HCT116 (cell line): Measurements from ENCODE around the gene HS6ST3. TPM values are rescaled to one million over a fixed set of nuclear protein-coding genes. Genes with fewer than 3 reads are reported as not detected.

Source experiments
- ATAC-seq: fragments of 200-7000 bp; cut with Tn5 transposase; 2 replicates; pipeline ENCODE4 v1.9.1; 2020; ENCODE audit warnings: mild to moderate bottlenecking, moderate library complexity
- BruUV-seq: library from RNA; stranded (reverse); fragments of 400-500 nt; replicated peaks from 2 replicates; lab custom pipeline; 2021; lab: Mats Ljungman, UMichigan
- CTCF ChIA-PET: fragments of 300-600 bp; sonication (Branson Sonifier 250); formaldehyde crosslinking; loops from one replicate; lab custom pipeline; 2021; ENCODE audit warnings: antibody characterized with exemption; lab: Charles Lee
- POLR2A ChIA-PET: fragments of 300-600, 350-600 bp; sonication (Branson Sonifier 250); formaldehyde crosslinking; loops from one replicate; lab custom pipeline; 2021; ENCODE audit warnings: antibody characterized with exemption; lab: Charles Lee
- RAD21 ChIA-PET, 2 experiments: fragments of 300-600 bp; sonication (Branson Sonifier 250); formaldehyde crosslinking; loops; one replicate each; lab custom pipeline; 2023; ENCODE audit warnings: low total read pairs in 2 of 2; ENCODE audit not compliant: uncharacterized antibody in 2 of 2, unreplicated experiment in 2 of 2, low non-redundant PET in 1 of 2; lab: Charles Lee
- DNase-seq: peaks from one replicate; pipeline ENCODE4 v3.0.0-alpha.2; 2010; ENCODE audit warnings: low read depth, low spot score
- H2AFZ ChIP-seq: fragments of 200-600 bp; shearing (Covaris generic), sonication (generic); 2 replicates; pipeline ENCODE4 v1.6.1; 2017; ENCODE audit warnings: low read depth, mixed run types, mixed read lengths, antibody characterized with exemption, low read length; ENCODE audit not compliant: poor library complexity, severe bottlenecking
- H3K27ac ChIP-seq: 2 replicates; pipeline ENCODE4 v1.5.1; 2012; ENCODE audit warnings: low read depth, low read length
- H3K27me3 ChIP-seq: fragments of 200-600 bp; sonication (generic); 2 replicates; pipeline ENCODE4 v1.6.1; 2016; ENCODE audit warnings: mixed run types, low read length, mixed read lengths; ENCODE audit not compliant: insufficient read depth
- H3K36me3 ChIP-seq, 2 experiments: fragments of 200-500 bp in 1 of 2; fragments of 200-600 bp in 1 of 2; sonication (Bioruptor generic) in 1 of 2; sonication (generic) in 1 of 2; 2 replicates each; pipeline versions ENCODE4 v1.5.1 to v1.6.1; 2014 to 2016; ENCODE audit warnings: low read length in 2 of 2, inconsistent platforms in 1 of 2, mixed read lengths in 1 of 2, mixed run types in 1 of 2; ENCODE audit not compliant: insufficient read depth in 2 of 2, control insufficient read depth in 1 of 2
- H3K4me1 ChIP-seq, 2 experiments: fragments of 200-600 bp in 1 of 2; sonication (generic) in 1 of 2; 2 replicates each; pipeline versions ENCODE4 v1.5.1 to v1.6.1; 2012 to 2017; ENCODE audit warnings: low read length in 2 of 2, inconsistent platforms in 1 of 2, mild to moderate bottlenecking in 1 of 2, mixed read lengths in 1 of 2, mixed run types in 1 of 2, moderate library complexity in 1 of 2; ENCODE audit not compliant: insufficient read depth in 2 of 2, control insufficient read depth in 1 of 2
- H3K4me2 ChIP-seq: fragments of 200-600 bp; sonication (generic); 2 replicates; pipeline ENCODE4 v1.6.1; 2017; ENCODE audit warnings: mixed run types, low read length, mixed read lengths
- H3K4me3 ChIP-seq, 2 experiments: fragments of 200-600 bp in 1 of 2; sonication (generic) in 1 of 2; replicated peaks in 1 of 2; 2 replicates each; pipeline ENCODE4 v1.5.1; 2011 to 2016; ENCODE audit warnings: low read length in 2 of 2, control low read depth in 1 of 2, low read depth in 1 of 2, mild to moderate bottlenecking in 1 of 2, mixed read lengths in 1 of 2, mixed run types in 1 of 2
- H3K79me2 ChIP-seq: fragments of 200-600 bp; sonication (generic); 2 replicates; pipeline ENCODE4 v1.6.1; 2017; ENCODE audit warnings: mild to moderate bottlenecking, mixed run types, low read length, moderate library complexity, mixed read lengths; ENCODE audit not compliant: insufficient read depth
- H3K9ac ChIP-seq: fragments of 200-600 bp; sonication (generic); 2 replicates; pipeline ENCODE4 v1.6.1; 2016; ENCODE audit warnings: low read length, mixed read lengths
- H3K9me2 ChIP-seq: fragments of 200-600 bp; sonication (generic), shearing (Covaris generic); 2 replicates; pipeline ENCODE4 v1.6.1; 2017; ENCODE audit warnings: mixed run types, mild to moderate bottlenecking, moderate library complexity; ENCODE audit not compliant: insufficient read depth
- H3K9me3 ChIP-seq, 2 experiments: fragments of 200-500 bp in 1 of 2; fragments of 200-600 bp in 1 of 2; sonication (Bioruptor generic) in 1 of 2; sonication (generic) in 1 of 2; 2 replicates each; pipeline ENCODE4 v1.6.1; 2014 to 2017; ENCODE audit warnings: low read length in 2 of 2, mixed read lengths in 2 of 2, inconsistent platforms in 1 of 2, low read depth in 1 of 2, mild to moderate bottlenecking in 1 of 2, mixed run types in 1 of 2, moderate library complexity in 1 of 2; ENCODE audit not compliant: control insufficient read depth in 1 of 2, insufficient read depth in 1 of 2
- H4K20me1 ChIP-seq: fragments of 200-600 bp; sonication (generic), shearing (Covaris generic); 2 replicates; pipeline ENCODE4 v1.6.1; 2017; ENCODE audit warnings: mixed run types, mild to moderate bottlenecking, moderate library complexity; ENCODE audit not compliant: insufficient read depth
- EGR1 ChIP-seq: IDR thresholded peaks from 2 replicates; pipeline ENCODE4 v1.6.1; 2012; ENCODE audit warnings: low read depth
- ELF1 ChIP-seq: IDR thresholded peaks from 2 replicates; pipeline ENCODE4 v1.6.1; 2012; ENCODE audit warnings: low read depth, borderline replicate concordance
- EZH2 ChIP-seq: fragments of 200-600 bp; sonication (generic); IDR thresholded peaks from 2 replicates; pipeline ENCODE4 v1.6.1; 2017; ENCODE audit warnings: antibody characterized with exemption, mixed run types
- POLR2A ChIP-seq: IDR thresholded peaks from 2 replicates; pipeline ENCODE4 v1.7.0; 2011; ENCODE audit warnings: borderline replicate concordance; ENCODE audit not compliant: insufficient read depth, insufficient read length; ENCODE audit errors: extremely low read depth
- POLR2AphosphoS5 ChIP-seq: IDR thresholded peaks from 2 replicates; pipeline ENCODE4 v1.6.1; 2011; ENCODE audit warnings: mild to moderate bottlenecking, low read depth, low read length, moderate library complexity
- SIN3A ChIP-seq: IDR thresholded peaks from 2 replicates; pipeline ENCODE4 v1.6.1; 2012; ENCODE audit warnings: low read depth
- TCF7L2 ChIP-seq: IDR thresholded peaks from 2 replicates; pipeline ENCODE4 v1.7.0; 2011; ENCODE audit warnings: borderline replicate concordance, inconsistent platforms; ENCODE audit not compliant: insufficient read depth, insufficient read length; ENCODE audit errors: extremely low read depth
- YY1 ChIP-seq: IDR thresholded peaks from 2 replicates; pipeline ENCODE4 v1.6.1; 2011; ENCODE audit warnings: low read length, low read depth, moderate library complexity, mild to moderate bottlenecking; ENCODE audit not compliant: insufficient replicate concordance; ENCODE audit errors: extremely low read depth
- ZBTB33 ChIP-seq: IDR thresholded peaks from 2 replicates; pipeline ENCODE4 v1.6.1; 2011; ENCODE audit warnings: mild to moderate bottlenecking, low read length, moderate library complexity; ENCODE audit not compliant: insufficient replicate concordance; ENCODE audit errors: extremely low read depth
- ZFX ChIP-seq: fragments of 450-650 bp; IDR thresholded peaks from 2 replicates; pipeline ENCODE4 v1.6.1; 2017
- intact Hi-C: fragments of 100-400 bp; cut with micrococcal nuclease; formaldehyde crosslinking; loops from 2 replicates; pipeline ENCODE4 v1.10.0; 2022
- total RNA-seq: library from RNA; stranded (reverse); gene quantifications from one replicate; pipeline ENCODE4 v1.2.1, GENCODE V29; 2021; ENCODE audit not compliant: unreplicated experiment
- TF ChIP-seq, protein P1 (sequence below): IDR thresholded peaks from 2 replicates; pipeline ENCODE4 v1.6.1; 2012
- TF ChIP-seq, protein P2 (sequence below): IDR thresholded peaks from 2 replicates; pipeline ENCODE4 v1.6.1; 2012; ENCODE audit warnings: low read depth
- TF ChIP-seq, protein P3 (sequence below): IDR thresholded peaks from 2 replicates; pipeline ENCODE4 v1.6.1; 2012

Gene HS6ST3
- total RNA-seq, 1 experiment from 2014 or later = 0.10 TPM

DNA sequence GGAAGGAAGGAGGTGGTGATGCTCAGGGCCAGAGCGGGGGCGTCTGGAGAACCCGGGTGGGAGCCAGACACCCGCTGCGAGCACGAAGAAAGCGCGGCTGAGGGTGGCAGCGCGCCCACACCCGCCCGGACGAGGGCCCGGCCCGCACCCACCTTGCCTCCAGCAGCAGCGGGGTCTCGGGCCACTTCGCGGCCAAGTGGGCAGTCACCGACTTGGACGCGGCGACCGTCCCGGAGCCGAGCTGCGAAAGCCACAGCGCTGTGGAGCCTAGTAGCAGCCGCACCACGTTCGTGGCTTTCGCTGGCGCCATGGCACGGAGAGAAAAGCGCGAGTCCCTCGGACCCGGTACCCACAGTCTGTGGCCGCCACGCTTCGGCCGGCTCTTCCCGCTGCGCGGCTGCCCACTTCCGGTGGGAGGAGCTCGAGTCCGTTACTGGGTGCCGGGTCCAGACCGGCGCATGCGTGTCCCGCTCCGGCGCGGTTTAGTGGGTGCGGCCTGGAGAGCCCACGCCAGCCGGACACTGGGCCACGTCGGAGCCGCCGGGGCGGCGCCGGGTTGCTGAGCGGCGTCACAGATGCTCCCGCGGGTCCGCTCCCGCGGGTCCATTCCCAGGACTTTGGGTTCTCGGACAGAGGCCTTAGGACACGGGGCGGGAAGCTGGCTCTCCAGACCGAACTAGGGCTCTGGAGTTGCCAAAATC, 36.8 kb upstream of the HS6ST3 start, which contains the start of gene UGGT2:
TSS of gene UGGT2 (minus strand) at position 399 of the 701 bp plus-strand sequence. CDS start at position 310, 89 bp downstream.
- no TSS peak for BruUV-seq
- peaks cover 5 to 17% of the 10 kb centered on the region in 2 experiments; a peak in 3 of 4 replicates for H3K4me1 ChIP-seq
- peak; percentile 91 for DNase-seq
- H3K27me3 ChIP-seq = no peaks in the 10 kb centered on the region
- peak; percentile 25 for TF ChIP-seq ZBTB33
- TF ChIP-seq YY1 = no peak
- peak; percentile 70; the same call in 1 of the 2 replicates for TF ChIP-seq EGR1
- peak; percentile 81 for TF ChIP-seq SIN3A
- TF ChIP-seq POLR2AphosphoS5 = peak; percentile 80
- TF ChIP-seq TCF7L2 = peak; percentile 41
- TF ChIP-seq ZFX = peak; percentile 61
- TF ChIP-seq, protein P1, sequence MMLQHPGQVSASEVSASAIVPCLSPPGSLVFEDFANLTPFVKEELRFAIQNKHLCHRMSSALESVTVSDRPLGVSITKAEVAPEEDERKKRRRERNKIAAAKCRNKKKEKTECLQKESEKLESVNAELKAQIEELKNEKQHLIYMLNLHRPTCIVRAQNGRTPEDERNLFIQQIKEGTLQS = no peak
- TF ChIP-seq, protein P2, sequence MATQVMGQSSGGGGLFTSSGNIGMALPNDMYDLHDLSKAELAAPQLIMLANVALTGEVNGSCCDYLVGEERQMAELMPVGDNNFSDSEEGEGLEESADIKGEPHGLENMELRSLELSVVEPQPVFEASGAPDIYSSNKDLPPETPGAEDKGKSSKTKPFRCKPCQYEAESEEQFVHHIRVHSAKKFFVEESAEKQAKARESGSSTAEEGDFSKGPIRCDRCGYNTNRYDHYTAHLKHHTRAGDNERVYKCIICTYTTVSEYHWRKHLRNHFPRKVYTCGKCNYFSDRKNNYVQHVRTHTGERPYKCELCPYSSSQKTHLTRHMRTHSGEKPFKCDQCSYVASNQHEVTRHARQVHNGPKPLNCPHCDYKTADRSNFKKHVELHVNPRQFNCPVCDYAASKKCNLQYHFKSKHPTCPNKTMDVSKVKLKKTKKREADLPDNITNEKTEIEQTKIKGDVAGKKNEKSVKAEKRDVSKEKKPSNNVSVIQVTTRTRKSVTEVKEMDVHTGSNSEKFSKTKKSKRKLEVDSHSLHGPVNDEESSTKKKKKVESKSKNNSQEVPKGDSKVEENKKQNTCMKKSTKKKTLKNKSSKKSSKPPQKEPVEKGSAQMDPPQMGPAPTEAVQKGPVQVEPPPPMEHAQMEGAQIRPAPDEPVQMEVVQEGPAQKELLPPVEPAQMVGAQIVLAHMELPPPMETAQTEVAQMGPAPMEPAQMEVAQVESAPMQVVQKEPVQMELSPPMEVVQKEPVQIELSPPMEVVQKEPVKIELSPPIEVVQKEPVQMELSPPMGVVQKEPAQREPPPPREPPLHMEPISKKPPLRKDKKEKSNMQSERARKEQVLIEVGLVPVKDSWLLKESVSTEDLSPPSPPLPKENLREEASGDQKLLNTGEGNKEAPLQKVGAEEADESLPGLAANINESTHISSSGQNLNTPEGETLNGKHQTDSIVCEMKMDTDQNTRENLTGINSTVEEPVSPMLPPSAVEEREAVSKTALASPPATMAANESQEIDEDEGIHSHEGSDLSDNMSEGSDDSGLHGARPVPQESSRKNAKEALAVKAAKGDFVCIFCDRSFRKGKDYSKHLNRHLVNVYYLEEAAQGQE = no peak
- TF ChIP-seq, protein P3, sequence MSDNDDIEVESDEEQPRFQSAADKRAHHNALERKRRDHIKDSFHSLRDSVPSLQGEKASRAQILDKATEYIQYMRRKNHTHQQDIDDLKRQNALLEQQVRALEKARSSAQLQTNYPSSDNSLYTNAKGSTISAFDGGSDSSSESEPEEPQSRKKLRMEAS = peak; percentile 84
- TF ChIP-seq ELF1 = peak; percentile 74
- TF ChIP-seq EZH2 = no peak
- peak; percentile 86 for TF ChIP-seq POLR2A
- peak within 1 kb of the TSS; percentile 62 to 81 for H3K4me3 ChIP-seq
- intact Hi-C loops = no loop called here
- H3K4me2 ChIP-seq = peak within 1 kb of the TSS; percentile 82
- ChIA-PET RAD21 (no interaction called here), CTCF (interaction anchor here (1.0 to 2.0 kb wide), 6 partner anchors 21 to 915 kb away, joined by 3 to 7 read pairs (median 4); no protein-coding TSS in a partner anchor), POLR2A (interaction anchor here (0.6 to 1.5 kb wide), 10 partner anchors 9 to 914 kb away, joined by 3 to 8 read pairs (median 4); partner anchors contain the start of gene DNAJC3)
- H4K20me1 ChIP-seq = no peaks in the 10 kb centered on the region
- H3K79me2 ChIP-seq = peaks cover 28% of the 10 kb centered on the region
- H3K36me3 ChIP-seq = no peaks in the 10 kb centered on the region
- peak within 1 kb of the TSS; percentile 96 for H2AFZ ChIP-seq
- no peaks in the 10 kb centered on the region for H3K9me2 ChIP-seq
- H3K9me3 ChIP-seq = no peaks in the 10 kb centered on the region
- H3K9ac ChIP-seq = peak within 1 kb of the TSS; percentile 81
- ATAC-seq = peak; percentile 95
- H3K27ac ChIP-seq = peak within 1 kb of the TSS; percentile 78
